ENCODE measurements around the gene DHFR.
A peak's percentile ranks its signal among the peaks of the same experiment; 100 is the strongest.

The DHFR gene

DNA sequence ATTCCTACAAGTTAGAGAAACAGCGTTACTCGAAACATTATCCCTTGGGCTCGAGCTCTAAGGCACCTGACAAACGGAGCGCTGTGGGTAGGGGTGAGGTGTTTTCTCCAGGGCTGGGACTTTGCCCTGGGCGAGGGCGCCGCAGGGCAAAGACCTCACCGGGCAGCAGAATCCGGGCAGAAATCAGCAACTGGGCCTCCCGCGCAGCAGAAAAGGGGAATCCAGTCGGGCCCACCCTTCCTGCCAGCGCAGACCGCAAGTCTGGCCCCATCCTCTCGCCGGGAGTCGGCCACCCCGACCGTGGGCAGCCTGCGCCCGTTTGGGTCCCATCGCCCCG, 761 bp downstream of the DHFR start:
- DNase-seq, result peak in 2 of 4 experiments; percentile 35 to 39

DNA sequence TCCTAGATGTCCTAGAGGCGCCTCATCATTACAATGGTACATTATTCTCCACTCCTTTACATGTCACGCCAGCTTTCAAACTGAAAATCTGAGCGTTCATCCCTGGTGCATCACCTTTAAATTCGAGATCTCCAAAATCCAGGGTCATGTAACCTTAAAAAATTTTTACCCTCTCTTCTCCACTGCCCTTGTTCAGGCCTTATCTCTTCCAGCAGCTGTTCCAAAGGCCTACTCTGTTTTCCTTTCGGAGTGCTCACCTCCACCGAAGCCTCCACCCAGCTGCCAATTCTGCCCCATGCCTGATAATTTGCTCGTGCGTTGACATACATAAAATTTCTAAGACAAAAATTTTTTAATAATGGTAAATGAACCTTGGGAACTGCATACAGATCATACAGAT, 1.3 kb downstream of the DHFR start:
- no peak for DNase-seq

DNA sequence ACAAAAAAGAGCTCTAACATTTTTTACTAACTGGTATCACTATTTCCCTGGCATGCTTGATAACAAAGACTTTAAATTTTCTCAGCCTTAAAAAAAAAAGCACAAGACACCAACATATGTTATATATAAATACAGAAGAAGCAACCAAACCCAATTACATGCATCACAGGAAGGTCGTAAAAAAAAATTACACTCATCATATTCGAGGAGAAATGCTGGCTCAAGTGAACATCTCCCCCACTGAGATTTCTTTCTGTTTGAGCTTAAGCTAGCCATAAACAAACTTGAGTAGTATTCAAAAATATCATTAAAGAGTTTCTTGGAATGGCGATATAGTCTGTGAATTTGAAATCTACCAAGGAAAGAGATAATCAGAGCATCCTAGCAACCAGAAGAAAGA, 7.9 kb downstream of the DHFR start:
- no peak for DNase-seq

DNA sequence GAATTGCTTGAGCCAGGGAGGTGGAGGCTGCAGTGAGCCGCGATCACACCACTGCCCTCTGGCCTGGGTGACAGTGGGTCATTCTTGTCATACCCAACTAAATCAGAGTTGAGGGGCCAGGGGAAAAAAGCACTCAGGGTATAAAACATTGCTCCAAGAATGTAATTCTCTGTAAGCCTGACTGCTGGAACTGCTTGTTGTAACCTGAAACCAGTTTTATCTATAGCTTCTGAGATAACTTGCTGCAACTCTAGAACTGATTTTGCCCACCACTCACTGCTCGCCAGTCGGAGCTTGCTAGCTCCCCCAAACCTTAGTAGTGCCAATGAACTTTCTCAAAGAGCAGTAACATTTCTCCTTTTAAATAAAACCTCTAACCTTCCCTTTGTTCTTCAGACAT, 9.9 kb downstream of the DHFR start:
- no peak for DNase-seq

DNA sequence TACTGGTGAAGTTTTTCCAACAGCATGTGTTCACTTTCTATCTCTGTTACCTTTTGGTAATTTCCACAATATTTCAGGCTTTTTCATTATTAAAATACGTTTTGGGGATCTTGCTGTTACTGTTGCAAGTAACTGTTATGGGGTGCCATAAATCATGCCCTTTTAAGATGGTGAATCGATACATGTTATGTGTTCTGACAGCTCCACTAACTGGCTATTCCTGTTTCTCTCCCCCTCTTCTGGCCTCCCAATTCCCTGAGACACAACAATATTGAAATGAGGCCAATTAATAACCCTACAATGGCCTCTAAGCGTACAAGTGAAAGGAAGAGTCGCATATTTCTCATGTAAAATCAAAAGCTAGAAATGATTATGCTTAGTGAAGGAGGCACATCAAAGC, 13.4 kb downstream of the DHFR start:
- DNase-seq, result no peak

DNA sequence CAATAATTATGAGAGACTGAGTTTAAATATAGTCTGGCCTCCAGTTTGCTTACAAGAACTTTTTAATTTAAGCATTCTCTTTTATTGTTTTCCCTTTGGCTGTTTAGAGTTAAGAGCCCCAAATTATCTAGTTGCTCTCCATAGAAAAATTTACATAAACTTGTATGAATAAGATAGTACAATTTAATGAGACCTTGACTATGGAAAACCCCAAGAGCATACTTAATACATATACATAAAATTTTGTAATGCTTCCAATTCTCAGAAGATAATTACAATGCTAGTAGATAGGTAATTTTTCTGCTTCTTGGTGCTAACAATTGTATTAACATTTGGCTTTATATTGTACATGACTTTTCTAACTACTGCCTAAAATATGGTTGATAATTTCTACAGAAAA, 20.6 kb downstream of the DHFR start:
- no peak for DNase-seq

DNA sequence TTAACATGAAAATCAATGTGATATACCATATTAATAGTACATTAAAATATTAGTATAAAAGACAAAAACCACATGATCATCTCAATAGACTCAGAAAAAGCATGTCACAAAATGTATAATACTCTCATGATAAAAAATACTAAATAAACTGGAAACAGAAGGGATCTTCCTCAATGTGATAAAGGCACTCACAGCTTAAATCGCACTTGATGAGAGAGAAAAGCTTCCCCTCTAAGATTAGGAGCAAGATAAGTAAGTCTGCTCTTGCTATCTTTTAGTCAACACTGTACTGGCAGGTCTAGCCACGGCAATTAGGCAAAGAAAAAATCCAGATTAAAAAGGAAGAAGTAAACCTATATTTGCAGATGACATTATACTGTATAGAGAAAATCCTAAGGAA, 22.1 kb downstream of the DHFR start:
- no peak for DNase-seq

DNA sequence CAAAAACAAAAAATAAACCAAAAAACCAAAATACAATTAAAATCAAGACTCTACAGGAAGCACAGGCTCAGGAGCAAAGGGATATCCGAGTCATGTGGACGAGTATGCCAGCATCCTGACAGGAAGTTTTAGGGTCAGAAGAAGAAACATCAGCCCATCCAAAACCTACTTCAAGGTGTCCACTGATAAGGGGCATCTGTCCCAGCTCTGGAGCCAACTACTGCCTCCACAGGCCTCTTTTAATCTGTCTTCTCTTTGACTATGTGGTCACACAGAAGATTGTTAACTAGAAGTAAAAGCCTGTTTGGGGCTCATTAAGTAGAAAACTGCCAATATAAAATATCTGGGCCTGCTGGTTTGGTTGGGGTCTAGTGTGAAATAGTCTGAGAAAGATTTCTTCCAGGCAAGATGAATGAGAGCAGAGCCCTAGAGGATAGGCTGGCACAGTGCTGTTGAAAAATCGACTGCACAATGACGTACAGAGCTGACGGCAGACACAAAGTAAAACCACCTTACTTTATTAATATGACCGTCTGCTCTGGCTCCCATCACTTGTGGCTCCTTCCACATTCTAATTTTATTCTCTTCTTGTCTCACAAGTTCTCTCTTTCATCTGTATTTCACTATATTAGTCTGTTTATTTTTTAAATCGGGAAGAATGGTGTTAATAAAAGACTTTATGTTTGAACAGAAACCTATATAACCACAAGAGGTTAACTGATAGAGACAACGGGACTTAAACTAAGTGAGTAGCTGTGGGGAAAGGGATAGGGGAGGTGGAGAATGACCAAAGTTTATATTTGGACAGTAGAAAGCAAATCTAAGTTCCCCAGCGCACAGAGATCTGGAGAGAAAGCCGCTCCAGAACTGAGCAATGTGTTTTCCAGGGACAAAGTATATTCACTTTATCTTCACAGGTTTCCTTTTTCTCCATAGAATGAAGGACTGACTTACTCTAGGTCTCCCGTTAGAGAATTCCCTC, 23.2 kb downstream of the DHFR start:
- DNase-seq, result no peak

DNA sequence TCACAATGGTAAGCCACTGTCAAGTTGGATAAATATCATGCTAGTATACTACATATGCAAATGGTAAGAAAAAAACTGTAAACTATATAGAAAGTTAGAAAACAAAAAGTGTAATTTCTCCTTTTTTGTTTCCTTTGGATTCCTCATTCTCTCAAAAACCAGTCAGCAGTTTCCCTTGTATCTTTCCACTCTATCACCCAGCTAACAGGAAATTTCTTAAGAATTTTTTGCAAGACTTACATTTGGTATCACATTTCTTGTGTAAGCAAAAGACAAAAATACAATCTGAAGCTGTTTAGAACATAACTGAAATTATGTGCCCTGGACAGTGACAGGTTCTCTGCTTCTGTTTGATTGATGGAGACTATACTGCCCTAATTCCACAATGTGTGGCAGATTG, 25.5 kb downstream of the DHFR start:
- DNase-seq, result peak; percentile 8 to 81 (median 43)

DNA sequence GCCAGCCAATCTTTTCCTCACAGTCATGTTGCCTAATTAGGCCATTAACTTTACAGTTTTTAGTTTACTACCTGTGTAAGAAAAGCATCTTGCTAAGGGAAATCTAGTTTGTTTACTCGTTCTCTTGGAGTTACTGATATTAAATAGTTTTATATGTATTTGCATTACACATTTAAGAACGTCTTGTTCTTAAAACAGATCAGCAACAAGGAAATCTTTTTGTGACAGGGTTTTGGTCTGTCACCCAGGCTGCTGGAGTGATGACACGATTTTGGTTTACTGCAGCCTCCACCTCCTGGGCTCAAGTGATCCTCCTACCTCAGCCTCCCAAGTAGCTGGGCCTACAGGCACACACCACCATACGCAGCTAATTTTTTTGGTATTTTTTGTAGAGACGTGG, 29.6 kb downstream of the DHFR start:
- DNase-seq, result no peak

DNA sequence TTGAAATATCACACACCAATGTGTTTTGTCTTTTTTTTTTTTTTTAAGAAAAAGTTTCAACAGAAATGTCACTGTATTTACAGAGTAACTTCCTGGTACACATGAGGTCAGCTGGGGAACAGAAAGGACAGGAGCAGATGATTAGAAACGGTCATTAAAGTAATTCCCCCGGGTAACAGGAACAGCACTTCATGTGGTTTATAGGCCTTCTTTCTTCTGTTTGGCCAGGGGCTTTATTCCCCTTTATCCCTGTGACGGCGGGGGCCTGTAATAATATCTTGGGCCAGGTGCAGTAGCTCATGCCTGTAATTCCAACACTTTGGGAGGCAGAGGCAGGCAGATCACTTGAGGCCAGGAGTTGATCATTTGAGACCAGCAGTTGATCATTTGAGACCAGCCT, 30.8 kb downstream of the DHFR start:
- peak; percentile 27 to 70 (median 53) for DNase-seq

DNA sequence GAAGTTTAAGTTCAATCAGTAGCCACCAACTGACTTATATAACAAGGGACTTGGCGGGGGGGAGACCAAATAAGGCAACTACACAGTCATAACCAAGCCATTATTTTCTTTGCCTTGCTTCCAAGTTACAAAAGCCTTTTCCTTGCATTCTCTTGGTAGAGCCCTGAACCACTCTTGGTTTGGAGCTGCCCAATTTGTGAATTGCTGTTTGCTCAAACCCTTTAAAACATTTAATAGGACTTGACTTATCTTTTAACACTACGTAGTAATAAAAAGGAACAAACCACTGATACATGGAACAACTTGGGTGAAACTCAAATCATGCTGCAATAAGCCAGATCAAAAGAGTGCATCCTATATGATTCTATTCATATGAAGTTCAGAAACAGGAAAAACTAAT, 32.0 kb downstream of the DHFR start:
- no peak for DNase-seq

DNA sequence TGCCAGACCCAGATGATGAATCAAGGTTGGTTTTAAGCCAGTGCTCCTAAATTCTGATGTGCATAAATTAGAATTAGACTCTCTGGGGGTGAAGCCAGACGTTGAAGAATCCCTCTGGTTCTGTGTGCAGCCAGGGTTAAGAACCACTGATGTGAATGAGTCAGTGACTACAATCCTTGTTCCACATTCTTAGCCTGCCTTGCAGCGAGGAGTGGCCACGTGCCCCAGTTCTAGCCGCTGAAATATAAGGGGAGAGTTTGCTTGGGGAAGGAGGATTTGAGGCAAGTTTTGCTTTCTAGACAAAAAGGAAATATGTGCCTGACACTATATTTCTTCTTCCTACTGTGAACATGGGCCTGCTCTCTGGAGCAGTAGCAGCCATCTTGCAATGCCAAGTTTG, 34.6 kb downstream of the DHFR start:
- DNase-seq, result peak; percentile 70 to 84 (median 76)

DNA sequence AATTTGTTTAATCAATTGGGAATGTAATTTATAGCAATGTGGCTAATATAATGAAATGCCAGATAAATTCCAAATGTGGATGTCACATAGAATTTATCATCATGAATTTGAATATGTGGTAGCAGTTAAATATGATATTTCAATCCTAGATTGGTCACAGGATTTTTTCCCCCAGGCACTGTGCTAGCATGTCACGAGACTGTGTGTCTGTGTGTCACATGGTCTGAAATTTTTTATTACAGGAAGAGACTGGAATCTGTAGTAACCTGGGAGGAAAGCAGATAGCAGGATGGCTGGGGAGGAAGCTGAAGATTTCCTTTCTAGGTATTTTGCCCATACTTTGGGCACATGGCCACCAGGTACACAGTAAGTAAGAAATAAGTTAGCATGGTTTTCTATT, 35.7 kb downstream of the DHFR start:
- DNase-seq, result peak; percentile 7 to 26 (median 24)

DNA sequence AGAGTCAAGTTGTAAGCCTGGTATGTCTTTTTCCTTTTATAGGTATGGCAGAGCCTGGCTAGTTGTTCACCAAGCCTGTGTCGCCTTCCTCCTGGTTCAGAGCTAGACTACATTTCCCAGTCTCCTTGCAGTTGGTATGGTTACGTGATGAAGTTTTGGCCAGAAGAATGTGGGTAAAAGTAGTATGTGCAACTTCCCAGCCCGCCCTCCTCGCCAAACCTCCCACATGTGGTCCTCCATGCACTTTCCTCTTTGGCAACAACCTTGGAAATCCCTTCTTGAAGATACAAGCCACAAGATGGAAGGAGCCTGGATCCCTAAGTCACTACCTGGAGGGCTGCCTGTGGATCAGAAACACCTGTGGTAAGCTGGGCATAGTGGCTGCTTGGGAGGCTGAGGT, 36.3 kb downstream of the DHFR start:
- peak in 3 of 4 experiments; percentile 26 to 34 (median 34) for DNase-seq

DNA sequence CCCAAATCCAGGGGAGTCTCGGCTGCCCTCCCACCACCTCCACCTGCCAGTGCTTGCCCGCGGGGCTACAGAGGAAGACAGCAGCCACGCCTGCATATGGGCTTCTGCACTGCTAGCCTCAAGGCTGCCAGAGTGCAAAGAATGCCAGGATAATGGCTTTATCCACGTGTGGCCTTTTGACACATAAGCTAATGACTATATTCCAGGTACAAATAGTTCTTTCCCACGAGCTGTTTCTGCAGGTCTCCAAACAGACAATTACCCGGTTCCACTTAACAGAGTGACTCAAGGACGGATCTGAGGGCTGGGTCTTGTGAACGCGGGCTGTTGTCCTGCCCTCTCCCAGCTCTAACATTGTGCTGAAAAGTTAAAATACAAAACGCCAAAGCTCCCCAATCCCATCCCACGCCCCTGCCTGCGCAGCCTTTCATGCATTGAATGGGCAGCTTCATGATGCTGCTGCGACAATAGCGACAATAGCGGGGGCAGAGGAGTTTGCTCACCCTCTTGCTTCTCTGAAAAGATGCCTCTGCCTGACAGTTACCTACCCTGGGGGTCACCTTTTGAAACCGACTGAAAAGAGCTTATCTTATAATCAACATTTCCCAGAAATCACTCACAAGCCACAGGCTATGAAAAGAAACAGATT, 39.4 kb downstream of the DHFR start:
- no peak for DNase-seq

DNA sequence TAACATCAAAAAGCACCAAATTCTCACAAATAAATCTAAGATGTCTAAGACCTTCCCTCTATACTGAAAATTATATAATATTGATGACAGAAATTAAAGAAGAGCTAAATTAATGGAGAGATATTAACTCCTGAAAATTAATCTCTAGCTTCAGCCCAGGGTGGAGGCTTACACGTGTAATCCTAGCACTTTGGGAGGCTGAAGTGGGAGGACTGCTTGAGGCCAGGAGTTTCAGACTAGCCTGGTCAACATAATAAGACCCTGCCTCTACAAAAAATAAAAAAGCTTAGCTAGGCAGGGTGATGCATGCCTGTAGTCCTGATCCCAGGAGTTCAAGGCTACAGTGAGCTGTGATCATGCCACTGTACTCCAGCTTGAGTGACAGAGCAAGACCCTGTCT, 45.1 kb downstream of the DHFR start:
- no peak for DNase-seq

DNA sequence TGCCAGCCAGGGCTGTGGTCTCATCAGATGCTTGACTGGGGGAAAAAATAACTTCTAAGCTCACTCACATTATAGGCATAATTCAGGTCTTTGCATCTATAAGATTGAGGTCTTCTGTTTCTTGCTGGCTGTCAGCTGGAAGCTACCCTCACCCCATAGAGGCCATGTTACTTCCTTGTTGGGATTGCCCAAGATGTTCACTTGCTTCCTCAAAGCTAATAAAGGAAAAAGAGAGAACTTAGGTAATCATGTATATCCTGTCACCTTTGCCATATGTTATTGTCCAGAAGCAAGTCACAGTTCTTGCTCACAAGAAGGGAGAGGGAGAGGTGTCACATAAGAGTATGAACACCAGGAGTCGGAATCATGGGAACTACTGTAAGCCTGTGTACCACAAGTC, 46.1 kb downstream of the DHFR start:
- DNase-seq, result peak; percentile 52 to 85 (median 68)

DNA sequence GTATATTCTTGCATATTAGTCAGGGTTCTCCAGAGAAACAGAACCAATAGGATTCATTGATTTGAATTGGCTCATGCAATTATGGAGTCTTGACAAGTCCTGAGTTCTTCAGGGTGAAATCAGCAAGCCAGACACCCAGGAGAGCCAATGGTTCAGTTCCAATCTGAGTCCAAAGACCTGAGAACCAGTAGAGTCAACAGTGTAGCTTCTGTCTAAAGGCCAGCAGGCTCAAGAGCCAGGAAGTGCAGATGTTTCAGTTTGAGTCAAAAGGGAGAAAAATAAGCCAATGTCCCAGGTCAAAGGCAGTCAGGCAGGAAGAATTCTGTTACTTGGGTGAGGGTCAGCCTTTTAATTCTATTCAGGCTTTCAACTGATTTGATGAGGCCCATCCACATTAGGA, 47.0 kb downstream of the DHFR start:
- no peak for DNase-seq

DNA sequence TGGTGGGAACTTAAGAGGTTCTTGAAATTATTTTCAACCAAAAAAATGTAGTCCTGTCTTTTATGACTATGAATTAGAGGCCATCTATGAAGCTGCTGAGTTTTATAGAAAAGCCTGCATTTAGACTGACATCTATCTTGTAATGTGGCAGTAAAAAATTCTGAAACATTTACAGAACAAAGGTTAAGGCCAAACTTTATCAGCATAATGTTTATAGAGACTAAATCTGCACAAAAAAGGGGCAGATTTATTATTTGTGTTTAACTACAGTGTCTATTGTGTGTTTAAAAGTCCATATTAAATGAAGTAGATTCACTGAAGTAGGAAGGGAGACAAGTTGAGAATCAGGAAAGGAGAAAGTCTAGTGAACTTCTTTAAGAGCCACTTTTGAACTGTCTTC, 47.4 kb downstream of the DHFR start:
- DNase-seq, result no peak

DNA sequence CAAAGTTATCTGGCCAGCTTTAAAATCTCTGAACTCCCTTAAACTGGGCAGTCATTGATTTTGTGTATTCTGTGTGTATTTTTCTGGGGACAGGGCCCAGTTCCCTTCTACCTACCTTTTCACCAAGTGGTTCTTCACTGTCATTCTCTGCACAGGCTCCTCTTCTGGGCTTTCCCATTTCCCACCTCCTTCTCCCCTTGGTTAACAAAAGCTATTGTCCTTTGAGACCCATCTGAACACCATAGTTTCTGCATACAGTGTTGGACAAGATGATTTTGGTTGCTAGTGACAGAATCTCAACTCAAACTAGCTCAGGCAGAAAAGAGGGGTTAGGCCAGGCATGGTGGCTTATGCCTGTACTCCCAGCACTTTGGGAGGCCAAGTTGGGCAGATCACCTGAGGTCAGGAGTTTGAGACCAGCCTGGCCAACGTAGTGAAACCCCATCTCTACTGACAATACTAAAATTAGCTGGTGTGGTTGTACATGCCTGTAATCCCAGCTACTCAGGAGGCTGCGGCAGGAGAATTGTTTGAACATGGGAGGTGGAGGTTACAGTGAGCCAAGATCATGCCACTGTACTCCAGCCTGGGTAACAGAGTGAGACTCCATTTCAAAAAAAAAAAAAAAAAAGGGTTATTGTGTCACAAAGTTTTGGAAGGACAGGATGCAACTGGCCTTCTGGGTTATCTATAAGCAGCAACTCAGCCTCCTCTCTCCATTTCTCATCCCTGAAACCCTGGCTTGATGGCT, 53.7 kb downstream of the DHFR start:
- DNase-seq, result no peak

DNA sequence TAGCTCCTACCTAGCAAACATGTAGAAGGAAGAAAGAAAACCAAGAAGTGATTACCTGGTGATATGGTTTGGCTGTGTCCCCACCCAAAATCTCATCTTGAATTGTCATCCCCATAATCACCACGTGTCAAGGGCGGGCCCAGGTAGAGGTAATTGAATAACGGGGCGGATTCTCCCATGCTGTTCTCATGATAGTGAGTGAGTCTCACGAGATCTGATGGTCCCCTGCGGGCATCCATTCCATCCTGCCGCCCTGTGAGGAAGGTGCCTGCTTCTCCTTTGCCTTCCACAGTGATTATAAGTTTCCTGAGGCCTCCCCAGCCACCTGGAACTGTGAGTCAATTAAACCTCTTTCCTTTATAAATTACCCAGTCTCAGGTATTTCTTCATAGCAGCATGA, 57.3 kb downstream of the DHFR start:
- no peak for DNase-seq

DNA sequence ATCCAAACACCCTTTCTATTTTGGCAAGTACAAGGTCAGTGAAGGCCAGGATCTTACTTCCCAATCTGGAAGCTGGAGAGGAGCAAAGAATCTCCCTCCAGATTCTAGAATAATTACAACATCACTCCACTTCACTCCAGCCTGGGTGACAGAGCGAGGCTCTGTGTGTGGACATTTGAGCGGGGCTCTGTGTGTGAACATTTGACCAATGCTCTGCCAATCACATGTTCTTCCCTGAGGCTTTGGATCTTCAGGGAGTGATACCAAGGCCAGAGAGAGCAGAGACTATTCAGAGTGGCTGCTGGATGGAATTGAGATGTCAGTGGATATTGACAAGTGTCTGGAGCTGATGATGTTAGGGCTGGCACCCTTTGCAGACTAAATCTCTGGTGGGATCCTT, 60.0 kb downstream of the DHFR start:
- no peak for DNase-seq

DNA sequence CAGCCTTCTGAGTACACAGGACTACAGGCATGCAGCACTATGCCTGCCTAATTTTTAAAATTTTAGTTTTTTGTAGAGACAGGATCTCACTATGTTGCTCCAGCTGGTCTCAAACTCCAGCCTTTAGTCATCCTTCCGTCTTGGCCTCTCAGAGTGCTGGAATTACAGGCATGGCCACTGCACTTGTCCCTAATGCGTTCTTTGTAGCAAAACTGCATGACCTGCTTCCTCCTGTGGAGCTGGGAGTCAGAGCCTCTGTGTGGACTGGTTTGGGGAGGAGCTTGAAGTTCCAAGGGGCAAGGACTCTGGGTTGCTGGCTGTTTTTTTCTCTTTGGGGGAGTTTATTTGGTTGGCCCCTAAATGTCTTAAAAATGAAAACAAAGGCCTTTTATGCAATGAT, 62.0 kb downstream of the DHFR start:
- DNase-seq, result no peak

All from suppressor macrophage (primary cell).